ENCODE measurements around the gene UGGT2. TPM values are rescaled to one million over a fixed set of nuclear protein-coding genes. Genes with fewer than 3 reads are reported as not detected.

Gene UGGT2
- total and polyA plus RNA-seq, 4 donors, result 25.4 to 74.7 (median 41.1) TPM

GRCh38 chr13:96033220-96034015 is 19.8 kb downstream of the UGGT2 start:
- Histone ChIP-seq H3K9me3 (ENCODE audit: control insufficient read depth, insufficient read depth, low read length) (peaks cover 2% of the 10 kb centered on the region), H3K4me3 (ENCODE audit: low read depth, low read length) (no peak overlapping the region), H3K4me1 (ENCODE audit: control insufficient read depth, insufficient read depth, low read length) (no peaks in the 10 kb centered on the region), H3K36me3 (ENCODE audit: control insufficient read depth, insufficient read depth, low read length) (peaks cover 7% of the 10 kb centered on the region), H3K27me3 (ENCODE audit: control insufficient read depth, insufficient read depth, low read length) (no peaks in the 10 kb centered on the region), H3K27ac (ENCODE audit: low read depth, low read length) (no peak overlapping the region)
- 95% methylated on average over 10 of the region's 12 CpGs for WGBS (ENCODE audit: insufficient coverage)
- DNase-seq (ENCODE audit: low read depth in 4 of 6, low spot score in 6 of 6), result no peak

- no peaks in the 10 kb centered on the region for H3K4me1 ChIP-seq (ENCODE audit: control insufficient read depth, insufficient read depth, low read length)
- H3K27ac ChIP-seq (ENCODE audit: low read depth, low read length), result no peak overlapping the region
- WGBS (ENCODE audit: insufficient coverage), result 100% methylated on average over 1 of the region's 2 CpGs
- peaks cover 7% of the 10 kb centered on the region for H3K36me3 ChIP-seq (ENCODE audit: control insufficient read depth, insufficient read depth, low read length)
- DNase-seq (ENCODE audit: low read depth in 4 of 6, low spot score in 6 of 6), result no peak
- H3K4me3 ChIP-seq (ENCODE audit: low read depth, low read length), result no peak overlapping the region
- H3K9me3 ChIP-seq (ENCODE audit: control insufficient read depth, insufficient read depth, low read length), result peaks cover 2% of the 10 kb centered on the region
- H3K27me3 ChIP-seq (ENCODE audit: control insufficient read depth, insufficient read depth, low read length), result no peaks in the 10 kb centered on the region
Observed at GRCh38 chr13:96032717-96033116, 20.5 kb downstream of the UGGT2 start.

- H3K4me1 ChIP-seq (ENCODE audit: control insufficient read depth, insufficient read depth, low read length), result no peaks in the 10 kb centered on the region
- H3K9me3 ChIP-seq (ENCODE audit: control insufficient read depth, insufficient read depth, low read length), result no peaks in the 10 kb centered on the region
- WGBS (ENCODE audit: insufficient coverage), result 100% methylated on average over 5 of the region's 7 CpGs
- no peak overlapping the region for H3K4me3 ChIP-seq (ENCODE audit: low read depth, low read length)
- DNase-seq (ENCODE audit: low read depth in 4 of 6, low spot score in 6 of 6), result no peak
- no peaks in the 10 kb centered on the region for H3K27me3 ChIP-seq (ENCODE audit: control insufficient read depth, insufficient read depth, low read length)
- peaks cover 4% of the 10 kb centered on the region for H3K36me3 ChIP-seq (ENCODE audit: control insufficient read depth, insufficient read depth, low read length)
- H3K27ac ChIP-seq (ENCODE audit: low read depth, low read length), result no peak overlapping the region
Observed at GRCh38 chr13:96029002-96029401, 24.2 kb downstream of the UGGT2 start.

- WGBS (ENCODE audit: insufficient coverage), result no CpG with 5 or more reads among the region's 2 CpGs
- no peaks in the 10 kb centered on the region for H3K4me1 ChIP-seq (ENCODE audit: control insufficient read depth, insufficient read depth, low read length)
- H3K4me3 ChIP-seq (ENCODE audit: low read depth, low read length), result no peak overlapping the region
- no peak overlapping the region for H3K27ac ChIP-seq (ENCODE audit: low read depth, low read length)
- no peaks in the 10 kb centered on the region for H3K27me3 ChIP-seq (ENCODE audit: control insufficient read depth, insufficient read depth, low read length)
- no peaks in the 10 kb centered on the region for H3K36me3 ChIP-seq (ENCODE audit: control insufficient read depth, insufficient read depth, low read length)
- H3K9me3 ChIP-seq (ENCODE audit: control insufficient read depth, insufficient read depth, low read length), result no peaks in the 10 kb centered on the region
- no peak for DNase-seq (ENCODE audit: low read depth in 4 of 6, low spot score in 6 of 6)
Observed at GRCh38 chr13:96027496-96027895, 25.7 kb downstream of the UGGT2 start.

- no peaks in the 10 kb centered on the region for H3K27me3 ChIP-seq (ENCODE audit: control insufficient read depth, insufficient read depth, low read length)
- no peak overlapping the region for H3K27ac ChIP-seq (ENCODE audit: low read depth, low read length)
- H3K36me3 ChIP-seq (ENCODE audit: control insufficient read depth, insufficient read depth, low read length), result no peaks in the 10 kb centered on the region
- no peaks in the 10 kb centered on the region for H3K4me1 ChIP-seq (ENCODE audit: control insufficient read depth, insufficient read depth, low read length)
- no peaks in the 10 kb centered on the region for H3K9me3 ChIP-seq (ENCODE audit: control insufficient read depth, insufficient read depth, low read length)
- H3K4me3 ChIP-seq (ENCODE audit: low read depth, low read length), result no peak overlapping the region
- no peak for DNase-seq (ENCODE audit: low read depth in 4 of 6, low spot score in 6 of 6)
Observed at GRCh38 chr13:96025283-96025682, 27.9 kb downstream of the UGGT2 start.

GRCh38 chr13:96020931-96021330 is 32.3 kb downstream of the UGGT2 start:
- Histone ChIP-seq H3K4me3 (ENCODE audit: low read depth, low read length) (no peak overlapping the region), H3K4me1 (ENCODE audit: control insufficient read depth, insufficient read depth, low read length) (no peaks in the 10 kb centered on the region), H3K27me3 (ENCODE audit: control insufficient read depth, insufficient read depth, low read length) (no peaks in the 10 kb centered on the region), H3K9me3 (ENCODE audit: control insufficient read depth, insufficient read depth, low read length) (peaks cover 5% of the 10 kb centered on the region), H3K27ac (ENCODE audit: low read depth, low read length) (no peak overlapping the region), H3K36me3 (ENCODE audit: control insufficient read depth, insufficient read depth, low read length) (peaks cover 5% of the 10 kb centered on the region)
- no peak for DNase-seq (ENCODE audit: low read depth in 4 of 6, low spot score in 6 of 6)
- no CpG with 5 or more reads among the region's 2 CpGs for WGBS (ENCODE audit: insufficient coverage)

GRCh38 chr13:96020155-96020575 is 33.0 kb downstream of the UGGT2 start:
- H3K36me3 ChIP-seq (ENCODE audit: control insufficient read depth, insufficient read depth, low read length), result peaks cover 5% of the 10 kb centered on the region
- DNase-seq (ENCODE audit: low read depth in 4 of 6, low spot score in 6 of 6), result peak in 5 of 6 donors; percentile 17 to 87 (median 32)
- H3K4me3 ChIP-seq (ENCODE audit: low read depth, low read length), result no peak overlapping the region
- H3K4me1 ChIP-seq (ENCODE audit: control insufficient read depth, insufficient read depth, low read length), result no peaks in the 10 kb centered on the region
- peaks cover 5% of the 10 kb centered on the region for H3K9me3 ChIP-seq (ENCODE audit: control insufficient read depth, insufficient read depth, low read length)
- no peak overlapping the region for H3K27ac ChIP-seq (ENCODE audit: low read depth, low read length)
- 25% methylated on average over 3 of the region's 3 CpGs for WGBS (ENCODE audit: insufficient coverage)
- H3K27me3 ChIP-seq (ENCODE audit: control insufficient read depth, insufficient read depth, low read length), result no peaks in the 10 kb centered on the region

- no peaks in the 10 kb centered on the region for H3K4me1 ChIP-seq (ENCODE audit: control insufficient read depth, insufficient read depth, low read length)
- no peak for DNase-seq (ENCODE audit: low read depth in 4 of 6, low spot score in 6 of 6)
- H3K27me3 ChIP-seq (ENCODE audit: control insufficient read depth, insufficient read depth, low read length), result no peaks in the 10 kb centered on the region
- peaks cover 5% of the 10 kb centered on the region for H3K36me3 ChIP-seq (ENCODE audit: control insufficient read depth, insufficient read depth, low read length)
- H3K4me3 ChIP-seq (ENCODE audit: low read depth, low read length), result no peak overlapping the region
- 100% methylated on average over 1 of the region's 3 CpGs for WGBS (ENCODE audit: insufficient coverage)
- H3K27ac ChIP-seq (ENCODE audit: low read depth, low read length), result no peak overlapping the region
- peaks cover 5% of the 10 kb centered on the region for H3K9me3 ChIP-seq (ENCODE audit: control insufficient read depth, insufficient read depth, low read length)
Observed at GRCh38 chr13:96018135-96018534, 35.1 kb downstream of the UGGT2 start.

GRCh38 chr13:96011291-96011872 is 41.8 kb downstream of the UGGT2 start:
- Histone ChIP-seq H3K27me3 (ENCODE audit: control insufficient read depth, insufficient read depth, low read length) (no peaks in the 10 kb centered on the region), H3K9me3 (ENCODE audit: control insufficient read depth, insufficient read depth, low read length) (peaks cover 8% of the 10 kb centered on the region), H3K36me3 (ENCODE audit: control insufficient read depth, insufficient read depth, low read length) (peaks cover under 1% of the 10 kb centered on the region), H3K4me3 (ENCODE audit: low read depth, low read length) (no peak overlapping the region), H3K4me1 (ENCODE audit: control insufficient read depth, insufficient read depth, low read length) (no peaks in the 10 kb centered on the region), H3K27ac (ENCODE audit: low read depth, low read length) (no peak overlapping the region)
- no CpG with 5 or more reads among the region's 1 CpG for WGBS (ENCODE audit: insufficient coverage)
- peak in 1 of 6 donors; percentile 74 for DNase-seq (ENCODE audit: low read depth in 4 of 6, low spot score in 6 of 6)

GRCh38 chr13:96003304-96003703 is 49.9 kb downstream of the UGGT2 start:
- H3K27ac ChIP-seq (ENCODE audit: low read depth, low read length), result no peak overlapping the region
- no peaks in the 10 kb centered on the region for H3K27me3 ChIP-seq (ENCODE audit: control insufficient read depth, insufficient read depth, low read length)
- H3K9me3 ChIP-seq (ENCODE audit: control insufficient read depth, insufficient read depth, low read length), result peaks cover 6% of the 10 kb centered on the region
- H3K4me1 ChIP-seq (ENCODE audit: control insufficient read depth, insufficient read depth, low read length), result no peaks in the 10 kb centered on the region
- no peak for DNase-seq (ENCODE audit: low read depth in 4 of 6, low spot score in 6 of 6)
- no peaks in the 10 kb centered on the region for H3K36me3 ChIP-seq (ENCODE audit: control insufficient read depth, insufficient read depth, low read length)
- no peak overlapping the region for H3K4me3 ChIP-seq (ENCODE audit: low read depth, low read length)
